GM18519 (cell line): Measurements from ENCODE around the gene ZNRD2.

Experiments used
- ATAC-seq: cut with Tn5 transposase; IDR thresholded peaks from one replicate; pipeline ENCODE4 v1.9.1; 2021; ENCODE audit warnings: mild to moderate bottlenecking, moderate library complexity; ENCODE audit not compliant: unreplicated experiment, low FRiP score

Gene ZNRD2

GRCh38 chr11:65583589-65583988 is 13.3 kb downstream of the ZNRD2 start:
- ATAC-seq: no peak

GRCh38 chr11:65584106-65584505 is 13.8 kb downstream of the ZNRD2 start:
- ATAC-seq: no peak

DNA sequence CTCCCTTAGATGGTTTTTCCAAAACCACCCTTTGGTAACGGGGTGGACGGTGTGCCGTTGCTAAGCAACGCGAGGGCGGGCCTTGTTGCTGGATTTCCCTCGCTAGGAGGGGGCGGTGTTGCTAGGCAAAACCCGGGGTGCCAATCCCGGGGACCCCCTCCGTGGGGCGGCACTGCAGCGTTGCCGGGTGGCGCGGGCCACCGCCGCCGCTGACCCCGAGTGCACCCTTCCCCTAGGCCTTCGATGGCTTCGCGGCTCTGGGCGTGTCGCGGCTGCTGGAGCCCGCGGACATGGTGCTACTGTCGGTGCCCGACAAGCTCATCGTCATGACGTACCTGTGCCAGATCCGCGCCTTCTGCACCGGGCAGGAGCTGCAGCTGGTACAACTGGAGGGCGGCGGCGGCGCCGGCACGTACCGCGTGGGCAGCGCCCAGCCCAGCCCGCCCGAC is 14.5 kb downstream of the ZNRD2 start:
- no peak for ATAC-seq

- no peak for ATAC-seq
These were observed 15.3 kb downstream of the ZNRD2 start for GRCh38 chr11:65585396-65586246.

- no peak for ATAC-seq
These were observed 16.0 kb downstream of the ZNRD2 start for GRCh38 chr11:65586247-65586630.

- no peak for ATAC-seq
These were observed 16.4 kb downstream of the ZNRD2 start for GRCh38 chr11:65586676-65587075.

GRCh38 chr11:65588199-65589054 is 18.1 kb downstream of the ZNRD2 start:
- ATAC-seq: no peak

GRCh38 chr11:65589444-65590239 is 19.4 kb downstream of the ZNRD2 start:
- no peak for ATAC-seq

GRCh38 chr11:65590240-65590738 is 20.0 kb downstream of the ZNRD2 start:
- ATAC-seq: no peak

DNA sequence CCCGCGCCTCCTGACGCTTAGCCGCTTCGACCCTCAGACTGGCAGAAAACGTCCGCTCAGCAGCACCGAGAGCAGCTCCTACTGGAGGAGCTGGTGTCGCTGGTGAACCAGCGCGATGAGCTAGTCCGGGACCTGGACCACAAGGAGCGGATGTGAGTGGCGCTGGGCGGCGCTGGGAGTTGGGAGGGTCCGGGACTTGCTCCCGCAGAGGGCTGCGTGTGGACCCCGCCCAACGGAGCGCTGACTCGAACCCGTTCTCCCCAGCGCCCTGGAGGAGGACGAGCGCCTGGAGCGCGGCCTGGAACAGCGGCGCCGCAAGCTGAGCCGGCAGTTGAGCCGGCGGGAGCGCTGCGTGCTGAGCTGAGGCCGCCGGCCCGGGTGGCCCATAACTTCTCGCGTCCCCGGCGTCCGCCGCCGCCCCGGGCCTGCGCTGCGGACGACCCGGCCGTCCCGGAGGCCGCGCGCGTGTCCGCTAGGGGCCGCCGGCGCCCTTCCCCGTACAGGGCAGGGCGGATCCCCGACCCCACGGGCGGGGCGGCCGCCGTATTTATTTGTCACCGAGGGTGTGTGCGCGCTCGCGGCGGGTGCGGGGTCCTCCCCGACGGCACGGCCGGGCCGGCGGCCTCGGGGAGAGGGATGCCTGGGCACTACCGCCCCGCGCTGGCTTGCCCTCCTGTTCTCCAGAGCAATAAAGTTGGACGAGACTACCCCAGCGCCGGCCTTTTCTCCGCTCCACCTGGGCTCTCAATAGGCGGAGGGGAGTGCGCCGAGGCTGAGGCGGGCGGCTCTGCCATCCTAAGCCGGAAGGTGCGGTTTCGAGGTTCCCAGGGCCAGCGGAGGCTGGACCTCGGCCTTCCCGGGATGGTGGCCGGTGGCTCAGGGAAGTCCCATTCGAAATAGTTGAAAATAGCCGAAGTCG is 21.9 kb downstream of the ZNRD2 start:
- no peak for ATAC-seq

GRCh38 chr11:65592858-65593517 is 22.7 kb downstream of the ZNRD2 start:
- no peak for ATAC-seq

- ATAC-seq: no peak
These were observed 23.5 kb downstream of the ZNRD2 start for GRCh38 chr11:65593518-65594414.

DNA sequence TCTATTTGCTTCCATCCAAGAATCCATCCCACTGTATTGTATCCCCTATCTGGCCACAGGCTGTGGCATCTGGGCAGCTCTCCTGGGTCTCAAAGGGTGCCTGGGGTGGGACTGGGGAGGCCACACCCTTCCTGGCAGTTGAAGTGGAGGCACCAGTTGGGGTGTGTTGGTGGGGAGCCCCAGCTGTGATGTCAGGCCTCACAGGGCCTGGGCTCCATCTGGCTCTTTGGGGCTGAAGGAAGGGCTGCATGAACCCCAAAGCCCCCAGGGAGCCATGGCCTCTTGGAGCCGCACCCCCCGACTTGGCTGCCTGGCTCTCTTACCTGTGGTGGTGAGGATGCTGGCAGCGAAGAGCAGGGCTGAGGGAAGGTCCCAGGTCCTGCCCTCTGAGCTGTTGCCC is 24.9 kb downstream of the ZNRD2 start:
- no peak for ATAC-seq

DNA sequence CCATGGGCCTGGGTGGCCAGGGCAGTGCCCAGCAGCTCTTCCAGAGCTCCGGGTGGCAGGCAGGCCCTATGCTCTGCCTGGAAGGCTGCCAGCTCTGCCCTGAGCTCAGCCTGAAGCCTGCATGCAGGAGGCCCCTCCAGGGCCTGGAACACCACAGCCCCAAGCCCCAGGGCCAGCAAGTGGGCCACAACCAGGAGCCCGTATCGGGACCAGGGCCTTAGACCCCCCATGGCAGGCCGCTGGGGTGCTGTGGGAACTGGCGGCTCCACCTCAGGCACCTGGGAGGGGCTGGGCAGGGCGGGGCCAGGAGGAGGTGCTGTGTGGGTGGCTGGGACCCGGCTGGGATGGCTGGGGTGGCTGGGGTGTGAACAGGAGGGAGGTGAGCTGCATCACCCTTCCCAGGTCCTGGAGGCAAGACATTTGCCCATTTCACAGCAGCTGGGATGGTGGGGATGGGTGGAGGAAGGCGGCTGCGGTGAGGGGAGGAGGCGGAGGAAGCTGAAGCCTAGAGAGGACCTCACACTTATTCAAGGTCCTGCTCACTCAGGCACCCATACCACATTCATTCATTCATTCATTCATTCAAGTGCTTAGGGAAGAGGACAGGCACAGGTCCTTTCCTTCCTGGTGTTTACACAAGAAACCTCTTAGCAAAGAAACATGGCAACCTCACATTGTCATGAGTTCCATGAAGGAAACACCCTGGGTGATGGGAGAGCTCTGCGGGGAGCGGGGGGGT is 25.4 kb downstream of the ZNRD2 start, which contains the start of gene KCNK7:
TSS of gene KCNK7 (minus strand) at position 258 of the 739 bp plus-strand sequence. CDS start at position 230, 28 bp downstream.
- no peak for ATAC-seq

DNA sequence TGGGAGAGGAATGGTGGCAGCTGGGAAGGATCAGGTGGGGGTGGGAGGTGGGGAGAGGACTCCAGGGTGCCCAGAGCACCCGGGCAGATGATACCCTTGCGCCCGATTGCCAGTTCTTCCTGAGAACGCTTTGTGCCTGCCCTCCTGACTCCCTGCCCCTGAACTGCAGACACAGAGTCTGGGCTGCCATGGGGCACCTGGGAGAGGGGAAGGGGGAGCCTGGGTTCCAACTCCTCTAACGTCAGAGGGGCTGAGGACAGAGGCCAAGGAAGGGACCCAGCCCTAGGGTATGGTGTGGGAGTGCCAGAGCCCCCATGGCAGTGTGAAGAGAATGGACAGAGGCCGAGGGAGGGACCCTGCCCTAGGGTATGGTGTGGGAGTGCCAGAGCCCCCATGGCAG is 26.2 kb downstream of the ZNRD2 start:
- ATAC-seq: no peak

GRCh38 chr11:65598258-65598699 is 28.0 kb downstream of the ZNRD2 start:
- no peak for ATAC-seq
